ENCODE results near the gene ATG2B. TPM values are rescaled to one million over a fixed set of nuclear protein-coding genes. Genes with fewer than 3 reads are reported as not detected.

Gene ATG2B
- total and polyA plus RNA-seq, 2 of the 4 experiments (the other 2 are of a cell fraction) = 6.9 to 22.0 TPM

DNA sequence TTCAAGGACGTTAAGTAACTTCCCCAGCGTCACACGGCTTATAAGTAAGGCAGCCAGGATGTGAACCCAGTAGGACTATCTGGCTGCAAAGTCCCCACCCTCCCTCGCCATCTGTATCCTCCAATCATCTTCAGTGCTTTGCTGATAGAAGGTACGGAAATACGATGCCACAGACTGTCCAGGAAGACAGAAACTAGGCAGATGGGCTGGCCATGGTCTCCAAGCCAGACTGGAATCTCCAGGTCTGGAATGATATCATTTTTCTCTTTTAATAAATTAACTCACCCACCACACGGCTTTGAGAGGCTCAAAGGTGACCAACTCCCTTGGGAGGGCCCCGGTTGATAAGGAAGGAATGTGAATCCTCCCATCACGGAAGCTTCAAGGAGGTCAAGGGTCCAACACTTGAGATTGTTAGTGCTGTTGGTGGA is 123.4 kb downstream of the ATG2B start:
- Histone ChIP-seq H3K4me1 (ENCODE audit: control insufficient read depth, insufficient read depth, low read length) (peaks cover 2% of the 10 kb centered on the region; the same call in 1 of the 2 replicates), H3K18ac (ENCODE audit: low read depth, low read length) (no peak overlapping the region), H3K9me1 (ENCODE audit: insufficient read depth, low read length) (peaks cover 18% of the 10 kb centered on the region), H3K79me1 (ENCODE audit: low read depth in 1 of 2, low read length in 2 of 2) (peaks cover 44 to 76% of the 10 kb centered on the region in 2 experiments), H3K27me3 (ENCODE audit: control insufficient read depth, insufficient read depth, low read length) (no peaks in the 10 kb centered on the region), H2BK15ac (ENCODE audit: low read depth, low read length) (no peak overlapping the region), H3K4ac (ENCODE audit: low read depth, low read length) (no peak overlapping the region), H2BK20ac (ENCODE audit: low read depth, low read length) (no peak overlapping the region), H4K20me1 (ENCODE audit: insufficient read depth, low read length) (peaks cover 9% of the 10 kb centered on the region; the same call in 1 of the 2 replicates), H3K4me2 (ENCODE audit: low read depth, low read length) (no peak overlapping the region), H4K8ac (ENCODE audit: low read depth in 2 of 2, low read length in 2 of 2) (peak overlapping the region in 1 of 2 experiments; percentile 10; a peak in 1 of 4 replicates), H3K36me3 (ENCODE audit: control insufficient read depth, insufficient read depth, low read length) (peaks cover 90% of the 10 kb centered on the region), H3K27ac (ENCODE audit: insufficient read depth, low read length) (no peak overlapping the region), H2AK5ac (ENCODE audit: low read depth, low read length) (no peak overlapping the region), H3K9ac (ENCODE audit: low read depth, low read length) (no peak overlapping the region), H2AFZ (replicated peaks; ENCODE audit: low read length, poor library complexity) (no peak overlapping the region), H3K56ac (ENCODE audit: extremely low read depth, insufficient read depth, low read length) (no peak overlapping the region), H4K91ac (ENCODE audit: insufficient read depth, low read depth, low read length) (no peak overlapping the region), H3K14ac (replicated peaks; ENCODE audit: low read depth, low read length) (no peak overlapping the region), H3K9me3 (ENCODE audit: control insufficient read depth, insufficient read depth, low read length) (no peaks in the 10 kb centered on the region), H3K4me3 (ENCODE audit: insufficient read depth, low read depth, low read length) (no peak overlapping the region), H2BK120ac (ENCODE audit: low read depth, low read length) (no peak overlapping the region), H4K5ac (ENCODE audit: low read depth, low read length) (no peak overlapping the region), H3K23ac (ENCODE audit: low read depth, low read length) (no peak overlapping the region), H2AK9ac (replicated peaks; ENCODE audit: low read depth, low read length, poor library complexity) (no peak overlapping the region), H2BK5ac (ENCODE audit: low read depth, low read length, poor library complexity, severe bottlenecking) (no peak overlapping the region)
- TF ChIP-seq, protein P1, sequence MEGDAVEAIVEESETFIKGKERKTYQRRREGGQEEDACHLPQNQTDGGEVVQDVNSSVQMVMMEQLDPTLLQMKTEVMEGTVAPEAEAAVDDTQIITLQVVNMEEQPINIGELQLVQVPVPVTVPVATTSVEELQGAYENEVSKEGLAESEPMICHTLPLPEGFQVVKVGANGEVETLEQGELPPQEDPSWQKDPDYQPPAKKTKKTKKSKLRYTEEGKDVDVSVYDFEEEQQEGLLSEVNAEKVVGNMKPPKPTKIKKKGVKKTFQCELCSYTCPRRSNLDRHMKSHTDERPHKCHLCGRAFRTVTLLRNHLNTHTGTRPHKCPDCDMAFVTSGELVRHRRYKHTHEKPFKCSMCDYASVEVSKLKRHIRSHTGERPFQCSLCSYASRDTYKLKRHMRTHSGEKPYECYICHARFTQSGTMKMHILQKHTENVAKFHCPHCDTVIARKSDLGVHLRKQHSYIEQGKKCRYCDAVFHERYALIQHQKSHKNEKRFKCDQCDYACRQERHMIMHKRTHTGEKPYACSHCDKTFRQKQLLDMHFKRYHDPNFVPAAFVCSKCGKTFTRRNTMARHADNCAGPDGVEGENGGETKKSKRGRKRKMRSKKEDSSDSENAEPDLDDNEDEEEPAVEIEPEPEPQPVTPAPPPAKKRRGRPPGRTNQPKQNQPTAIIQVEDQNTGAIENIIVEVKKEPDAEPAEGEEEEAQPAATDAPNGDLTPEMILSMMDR (conservative IDR thresholded peaks at IDR 0.05; ENCODE audit: low read depth, low read length) = no peak
- TF ChIP-seq RAD21 (IDR thresholded peaks at IDR 0.05; ENCODE audit: low read length) (no peak), BHLHE40 (IDR thresholded peaks at IDR 0.05; ENCODE audit: low read depth, low read length) (no peak), RFX5 (IDR thresholded peaks at IDR 0.05; ENCODE audit: low read depth, low read length) (no peak), MAZ (IDR thresholded peaks at IDR 0.05; ENCODE audit: borderline replicate concordance, low read depth, low read length) (no peak), SMC3 (IDR thresholded peaks at IDR 0.05; ENCODE audit: low read depth, low read length) (no peak), CEBPB (IDR thresholded peaks at IDR 0.05; ENCODE audit: low read depth, low read length) (no peak), RCOR1 (IDR thresholded peaks at IDR 0.05; ENCODE audit: insufficient replicate concordance, low read length) (no peak), NFE2L2 (IDR thresholded peaks at IDR 0.05; ENCODE audit: low read depth, low read length) (no peak), POLR2A (IDR thresholded peaks at IDR 0.05; ENCODE audit: low read depth, low read length) (no peak), FOS (IDR thresholded peaks at IDR 0.05; ENCODE audit: low read depth, low read length) (no peak)
- TF ChIP-seq, protein P2, sequence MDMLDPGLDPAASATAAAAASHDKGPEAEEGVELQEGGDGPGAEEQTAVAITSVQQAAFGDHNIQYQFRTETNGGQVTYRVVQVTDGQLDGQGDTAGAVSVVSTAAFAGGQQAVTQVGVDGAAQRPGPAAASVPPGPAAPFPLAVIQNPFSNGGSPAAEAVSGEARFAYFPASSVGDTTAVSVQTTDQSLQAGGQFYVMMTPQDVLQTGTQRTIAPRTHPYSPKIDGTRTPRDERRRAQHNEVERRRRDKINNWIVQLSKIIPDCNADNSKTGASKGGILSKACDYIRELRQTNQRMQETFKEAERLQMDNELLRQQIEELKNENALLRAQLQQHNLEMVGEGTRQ (IDR thresholded peaks at IDR 0.05; ENCODE audit: low read depth, low read length) = no peak
- TF ChIP-seq, protein P3, sequence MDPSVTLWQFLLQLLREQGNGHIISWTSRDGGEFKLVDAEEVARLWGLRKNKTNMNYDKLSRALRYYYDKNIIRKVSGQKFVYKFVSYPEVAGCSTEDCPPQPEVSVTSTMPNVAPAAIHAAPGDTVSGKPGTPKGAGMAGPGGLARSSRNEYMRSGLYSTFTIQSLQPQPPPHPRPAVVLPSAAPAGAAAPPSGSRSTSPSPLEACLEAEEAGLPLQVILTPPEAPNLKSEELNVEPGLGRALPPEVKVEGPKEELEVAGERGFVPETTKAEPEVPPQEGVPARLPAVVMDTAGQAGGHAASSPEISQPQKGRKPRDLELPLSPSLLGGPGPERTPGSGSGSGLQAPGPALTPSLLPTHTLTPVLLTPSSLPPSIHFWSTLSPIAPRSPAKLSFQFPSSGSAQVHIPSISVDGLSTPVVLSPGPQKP (IDR thresholded peaks at IDR 0.05; ENCODE audit: borderline replicate concordance, low read depth, low read length) = no peak
- no peak for ATAC-seq (ENCODE audit: low read depth)
- no TSS peak for BruUV-seq (replicated peaks)
- DNase-seq = no peak
- dilution Hi-C loops (cut with HindIII; ENCODE audit: low sequenced_read_pairs, unreplicated experiment) (no loop called here), intact Hi-C loops (cut with micrococcal nuclease) (no loop called here), in situ Hi-C loops (cut with MboI; ENCODE audit: low sequenced_read_pairs) (no loop called here)
- CTCF ChIA-PET = no interaction called here
- POLR2A ChIA-PET (ENCODE audit: unreplicated experiment) = no interaction called here
- 100% methylated on average over 1 of the region's 9 CpGs; no CpG with 5 or more reads in 1 of the 2 experiments for WGBS, 2 experiments (ENCODE audit: extremely low coverage in 2 of 2, insufficient read length in 1 of 2)

Data from IMR-90 (cell line).